Common myeloid progenitor, CD34-positive (primary cell): ENCODE measurements around the gene CROCC.

Experiments
- CTCF ChIA-PET: fragments of 350-600 bp; sonication (Branson Sonifier 250); formaldehyde crosslinking; loops from one replicate; lab custom pipeline; 2021; ENCODE audit warnings: antibody characterized with exemption; lab: Charles Lee
- POLR2A ChIA-PET: fragments of 350-600 bp; sonication (Branson Sonifier 250); formaldehyde crosslinking; loops from one replicate; lab custom pipeline; 2021; ENCODE audit warnings: antibody characterized with exemption; lab: Charles Lee
- DNase-seq, 3 donors: peaks; one replicate each; pipeline versions ENCODE4 v3.0.0 to v3.0.0-alpha.2; 2013
- H3K27ac ChIP-seq, 2 experiments: 1 replicate in 1 of 2; 2 replicates in 1 of 2; pipeline ENCODE4 v1.7.0; 2013; ENCODE audit warnings: inconsistent platforms in 2 of 2, low read length in 2 of 2, mild to moderate bottlenecking in 2 of 2, low read depth in 1 of 2, moderate library complexity in 1 of 2; ENCODE audit not compliant: severe bottlenecking in 2 of 2, insufficient read depth in 1 of 2, poor library complexity in 1 of 2
- H3K27me3 ChIP-seq, 5 experiments: replicated peaks in 2 of 5; 1 replicate in 3 of 5; 2 replicates in 2 of 5; pipeline versions ENCODE4 v1.6.1 to v1.7.0; 2013; ENCODE audit warnings: low read length in 4 of 5, mild to moderate bottlenecking in 2 of 5, moderate library complexity in 2 of 5, inconsistent platforms in 1 of 5; ENCODE audit not compliant: insufficient read depth in 5 of 5, control insufficient read depth in 4 of 5
- H3K36me3 ChIP-seq, 4 experiments: 1 replicate in 2 of 4; 2 replicates in 2 of 4; pipeline versions ENCODE4 v1.6.1 to v1.7.0; 2013; ENCODE audit warnings: low read length in 3 of 4, control low read depth in 1 of 4, mild to moderate bottlenecking in 1 of 4; ENCODE audit not compliant: control insufficient read depth in 4 of 4, insufficient read depth in 4 of 4
- H3K4me1 ChIP-seq, 4 experiments: 1 replicate in 3 of 4; 2 replicates in 1 of 4; pipeline versions ENCODE4 v1.6.1 to v1.7.1; 2013; ENCODE audit warnings: low read length in 3 of 4, mild to moderate bottlenecking in 3 of 4, control low read depth in 1 of 4, inconsistent platforms in 1 of 4, moderate library complexity in 1 of 4; ENCODE audit not compliant: control insufficient read depth in 4 of 4, insufficient read depth in 4 of 4; ENCODE audit errors: control extremely low read depth in 1 of 4
- H3K4me3 ChIP-seq, 7 experiments: 1 replicate in 4 of 7; 2 replicates in 3 of 7; pipeline versions ENCODE4 v1.5.1 to v1.7.0; 2013; ENCODE audit warnings: mild to moderate bottlenecking in 7 of 7, low read length in 6 of 7, moderate library complexity in 6 of 7, inconsistent platforms in 2 of 7, low read depth in 2 of 7, control low read depth in 1 of 7; ENCODE audit not compliant: insufficient read depth in 4 of 7, control insufficient read depth in 1 of 7; ENCODE audit errors: extremely low read depth in 1 of 7
- H3K9me3 ChIP-seq, 5 experiments: 1 replicate in 4 of 5; 2 replicates in 1 of 5; pipeline versions ENCODE4 v1.6.1 to v1.7.1; 2013; ENCODE audit warnings: low read length in 4 of 5, mild to moderate bottlenecking in 2 of 5, inconsistent platforms in 1 of 5, low read depth in 1 of 5, moderate library complexity in 1 of 5; ENCODE audit not compliant: control insufficient read depth in 4 of 5, insufficient read depth in 2 of 5; ENCODE audit errors: control extremely low read depth in 1 of 5
- WGBS: methylation state at CpG from one replicate; pipeline ENCODE4 v1.1.5; 2013; ENCODE audit not compliant: insufficient coverage; 5-methylcytosine and 5-hydroxymethylcytosine counted together

CROCC gene

DNA sequence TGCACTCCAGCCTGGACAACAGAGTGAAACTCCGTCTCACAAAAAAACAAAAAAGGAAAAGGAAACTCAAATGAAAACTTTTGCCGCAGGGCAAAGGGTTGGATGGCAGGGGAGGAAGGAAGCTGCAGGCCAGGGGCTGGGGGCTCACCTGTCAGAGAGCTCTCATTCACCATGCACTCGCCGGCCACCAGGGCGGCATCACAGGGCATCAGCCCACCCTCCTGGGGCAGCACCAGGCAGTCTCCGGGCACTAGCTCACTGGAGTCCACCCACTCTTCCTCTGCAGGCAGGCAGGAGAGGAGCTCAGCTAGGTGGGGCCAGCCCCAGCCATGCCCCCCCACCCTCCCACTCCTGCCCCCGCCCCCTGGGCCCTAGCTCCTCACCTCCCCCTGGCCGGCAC is 78.1 kb downstream of the CROCC start:
- no peaks in the 10 kb centered on the region for H3K4me1 ChIP-seq
- no peak overlapping the region for H3K27ac ChIP-seq
- no peaks in the 10 kb centered on the region for H3K27me3 ChIP-seq
- ChIA-PET CTCF (interaction anchor here (1.0 to 1.9 kb wide), 4 partner anchors 10 to 33 kb away, joined by 3 to 10 read pairs (median 5); no protein-coding TSS in a partner anchor), POLR2A (no interaction called here)
- WGBS, result 90% methylated on average over 5 of the region's 8 CpGs
- DNase-seq, result no peak
- peaks cover 3 to 69% (median 53%) of the 10 kb centered on the region in 4 experiments for H3K36me3 ChIP-seq
- H3K4me3 ChIP-seq, result no peak overlapping the region
- no peaks in the 10 kb centered on the region for H3K9me3 ChIP-seq

DNA sequence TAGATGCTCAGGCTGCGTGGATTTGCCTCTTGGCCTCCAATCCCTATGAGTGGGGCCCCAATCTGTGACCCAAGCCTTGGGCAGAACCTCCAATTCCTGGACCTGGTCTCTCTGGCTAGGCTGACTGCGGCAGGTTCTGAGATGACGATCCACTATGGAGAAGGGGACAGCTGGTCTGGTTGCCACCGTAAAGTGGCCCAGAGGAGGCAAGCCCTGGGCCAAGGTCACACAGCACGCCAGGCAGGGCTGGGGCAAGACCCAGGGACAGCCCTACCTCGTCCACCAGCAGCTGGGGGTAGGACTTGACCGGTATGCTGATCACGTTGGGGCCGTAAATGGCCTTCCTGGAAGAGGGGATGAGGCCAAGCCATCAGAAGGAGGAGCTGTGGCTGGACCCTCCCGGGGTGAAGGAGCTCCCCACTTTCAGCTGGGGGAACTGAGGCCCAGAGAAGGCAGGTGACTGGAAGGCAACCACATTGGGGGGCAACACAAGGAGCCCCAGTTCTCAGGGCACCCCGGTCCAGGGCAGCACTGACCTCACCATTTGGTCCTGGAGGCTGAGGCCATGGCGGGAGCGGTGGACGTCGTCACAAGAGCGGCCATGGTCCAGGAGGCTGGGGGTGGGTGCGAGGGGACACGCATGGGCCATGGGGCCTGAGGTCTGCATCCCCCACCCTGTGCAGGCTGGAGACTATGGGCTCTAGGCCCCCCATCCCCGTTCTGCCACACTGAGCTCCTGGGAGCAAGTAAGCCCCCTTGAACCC is 80.2 kb downstream of the CROCC start:
- ChIA-PET CTCF (interaction anchor here (0.7 to 4.1 kb wide), 5 partner anchors 9 to 42 kb away, joined by 3 to 24 read pairs (median 4); partner anchors contain the start of gene ATP13A2), POLR2A (interaction anchor here (0.8 to 1.3 kb wide), 2 partner anchors 8 to 12 kb away, joined by 3 to 4 read pairs; no protein-coding TSS in a partner anchor)
- 97% methylated on average over 15 of the region's 19 CpGs for WGBS

DNA sequence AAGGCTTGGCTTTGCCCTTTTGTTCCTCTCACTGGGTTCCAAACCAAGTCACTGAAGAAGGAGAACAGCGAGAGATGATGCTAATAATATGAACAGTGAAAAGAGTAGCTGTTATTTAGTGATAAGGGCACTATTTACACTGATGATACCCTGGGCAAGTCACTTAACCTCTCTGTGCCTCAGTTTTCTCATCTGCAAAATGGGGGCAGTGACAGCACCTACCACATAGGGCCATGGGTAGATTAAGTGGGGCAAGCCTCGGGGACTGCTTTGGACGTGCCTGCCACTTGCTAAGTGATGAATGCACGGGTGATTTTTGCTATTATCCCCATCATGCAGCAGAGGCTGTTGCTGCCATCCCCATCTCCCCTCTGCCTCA is 80.8 kb downstream of the CROCC start:
- CTCF ChIA-PET, result interaction anchor here (0.7 to 4.1 kb wide), 5 partner anchors 8 to 38 kb away, joined by 3 to 24 read pairs (median 4); partner anchors contain the start of gene ATP13A2
- H3K36me3 ChIP-seq, result peaks cover 3 to 61% (median 45%) of the 10 kb centered on the region in 4 experiments
- WGBS, result 97% methylated on average over 3 of the region's 4 CpGs

More for the DNA sequence above, 80.2 kb downstream of the CROCC start:
- DNase-seq, result no peak
- no peak overlapping the region for H3K27ac ChIP-seq
- H3K4me3 ChIP-seq, result no peak overlapping the region
- no peaks in the 10 kb centered on the region for H3K27me3 ChIP-seq
- H3K9me3 ChIP-seq, result no peaks in the 10 kb centered on the region
- H3K4me1 ChIP-seq, result no peaks in the 10 kb centered on the region
- H3K36me3 ChIP-seq, result peaks cover 3 to 65% (median 46%) of the 10 kb centered on the region in 4 experiments

DNA sequence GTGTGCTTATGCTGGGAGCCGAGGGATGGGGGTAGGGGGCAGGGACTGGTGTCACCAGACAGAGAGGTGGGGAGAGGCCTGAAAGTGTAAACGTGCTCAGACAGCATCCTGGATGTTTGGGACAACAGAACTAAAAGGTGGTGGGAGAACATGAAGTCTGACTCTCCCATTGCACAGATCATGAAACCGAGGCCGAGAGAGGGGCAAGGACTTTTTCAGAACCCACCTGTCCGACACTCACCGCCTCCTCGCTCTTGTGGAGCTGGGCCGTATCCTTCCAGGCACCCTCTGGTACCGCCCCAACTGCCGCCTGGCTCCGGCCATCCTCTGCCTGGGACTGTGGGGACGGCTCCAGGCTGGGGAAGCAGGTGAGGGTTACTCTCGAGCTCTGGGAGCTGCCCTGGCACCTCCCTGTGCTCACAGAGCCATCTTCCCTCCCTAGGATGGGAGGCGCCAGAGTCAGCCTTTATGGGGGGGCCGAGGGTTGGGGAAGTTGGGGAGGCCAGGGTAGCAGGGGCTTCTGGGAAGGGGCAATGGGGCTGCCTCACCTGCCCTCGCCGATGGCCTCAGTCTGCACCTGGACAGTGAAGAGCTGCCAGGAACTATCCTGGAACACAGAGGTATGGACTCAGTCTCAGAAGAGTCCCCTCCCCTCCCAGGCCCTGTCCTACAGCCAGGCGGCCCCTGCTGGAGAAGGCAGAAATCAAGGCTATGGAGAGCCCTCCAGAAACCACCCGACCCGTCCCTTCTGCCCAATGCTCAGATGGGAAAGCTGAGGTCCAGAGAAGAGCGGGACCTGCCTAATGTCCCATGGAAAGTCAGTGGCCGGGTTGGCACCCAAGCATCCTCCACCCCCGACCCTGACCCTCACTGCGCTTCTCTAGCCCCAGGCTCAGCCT is 83.0 kb downstream of the CROCC start:
- ChIA-PET CTCF (interaction anchor here (0.6 to 4.1 kb wide), 4 partner anchors 17 to 53 kb away, joined by 3 to 24 read pairs (median 3); no protein-coding TSS in a partner anchor), POLR2A (no interaction called here)
- Histone ChIP-seq H3K9me3 (no peaks in the 10 kb centered on the region), H3K4me3 (no peak overlapping the region), H3K4me1 (peaks cover 0 to 10% (median 9%) of the 10 kb centered on the region in 4 experiments), H3K27me3 (no peaks in the 10 kb centered on the region), H3K27ac (no peak overlapping the region), H3K36me3 (peaks cover 3 to 50% (median 38%) of the 10 kb centered on the region in 4 experiments)
- no peak for DNase-seq
- 94% methylated on average over 22 of the region's 24 CpGs for WGBS

More for the DNA sequence above, 80.8 kb downstream of the CROCC start:
- POLR2A ChIA-PET, result interaction anchor here (0.8 kb wide), 1 partner anchor 11 kb away, joined by 4 read pairs; no protein-coding TSS in a partner anchor
- Histone ChIP-seq H3K4me1 (no peaks in the 10 kb centered on the region), H3K27me3 (no peaks in the 10 kb centered on the region), H3K9me3 (no peaks in the 10 kb centered on the region), H3K27ac (no peak overlapping the region), H3K4me3 (no peak overlapping the region)
- DNase-seq, result no peak

DNA sequence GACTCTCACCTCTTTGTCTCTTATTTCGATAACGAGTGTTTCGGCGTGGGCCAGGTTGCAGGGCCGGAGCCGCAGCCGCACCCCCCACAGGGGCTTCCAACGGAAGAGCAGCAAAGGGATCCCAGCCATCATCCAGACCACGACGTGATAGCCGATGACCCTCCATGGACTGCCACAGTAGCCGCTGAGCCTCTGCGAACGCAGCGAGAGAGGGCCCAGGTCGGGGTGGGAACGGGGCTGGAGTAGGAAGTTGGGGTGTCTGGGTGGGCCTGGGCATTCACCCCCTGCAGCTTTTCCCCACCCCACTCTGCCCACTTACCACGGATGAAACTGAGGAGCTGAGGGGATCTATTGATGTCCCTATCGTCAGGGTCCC is 83.6 kb downstream of the CROCC start:
- ChIA-PET POLR2A (no interaction called here), CTCF (interaction anchor here (1.1 to 1.5 kb wide), 2 partner anchors 16 to 45 kb away, joined by 3 to 6 read pairs; no protein-coding TSS in a partner anchor)
- Histone ChIP-seq H3K9me3 (no peaks in the 10 kb centered on the region), H3K27ac (no peak overlapping the region), H3K36me3 (peaks cover 3 to 50% (median 38%) of the 10 kb centered on the region in 4 experiments), H3K4me1 (peaks cover 3 to 16% (median 15%) of the 10 kb centered on the region in 4 experiments), H3K27me3 (no peaks in the 10 kb centered on the region), H3K4me3 (no peak overlapping the region)
- no peak for DNase-seq
- WGBS, result 95% methylated on average over 10 of the region's 19 CpGs

DNA sequence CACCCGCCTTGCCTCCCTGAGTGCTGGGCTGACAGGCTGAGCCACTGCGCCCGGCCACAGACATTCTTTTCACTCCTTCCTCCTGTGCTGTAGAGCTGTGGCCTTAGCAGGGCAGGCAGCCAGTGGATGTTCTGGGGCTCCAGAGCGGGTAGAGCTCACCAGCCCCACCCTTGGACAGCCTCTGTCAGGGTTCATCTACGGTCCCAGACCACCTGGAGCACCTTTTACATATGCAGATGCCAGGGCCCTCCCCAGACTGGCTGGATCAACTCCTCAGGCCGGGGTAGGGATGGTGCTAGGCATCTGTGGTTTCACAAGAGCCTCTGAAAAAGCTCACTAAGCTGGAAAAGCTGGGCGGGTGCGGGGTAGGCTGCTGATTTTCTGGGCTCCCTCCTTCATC is 85.4 kb downstream of the CROCC start:
- CTCF ChIA-PET, result interaction anchor here (1.0 to 2.4 kb wide), 5 partner anchors 14 to 39 kb away, joined by 3 to 6 read pairs (median 3); no protein-coding TSS in a partner anchor

More for the DNA sequence above, 85.4 kb downstream of the CROCC start:
- Histone ChIP-seq H3K4me3 (no peak overlapping the region), H3K9me3 (no peaks in the 10 kb centered on the region), H3K27ac (no peak overlapping the region), H3K4me1 (peaks cover 5 to 30% (median 28%) of the 10 kb centered on the region in 4 experiments), H3K36me3 (peaks cover 3 to 35% (median 29%) of the 10 kb centered on the region in 4 experiments), H3K27me3 (no peaks in the 10 kb centered on the region)
- 100% methylated on average over 2 of the region's 8 CpGs for WGBS
- POLR2A ChIA-PET, result interaction anchor here (0.6 to 1.0 kb wide), 2 partner anchors 14 to 25 kb away, joined by 3 read pairs; no protein-coding TSS in a partner anchor
- DNase-seq, result no peak
